C4-2B (cell line): Measurements from ENCODE around the gene ELF1.

Experiments used
- H3K27ac ChIP-seq: fragments of 450-650 bp; 2 replicates; pipeline ENCODE4 v1.5.1; 2017
- CTCF ChIP-seq: fragments of 450-650 bp; conservative IDR thresholded peaks from 2 replicates; pipeline ENCODE4 v1.5.1; 2017; ENCODE audit warnings: mild to moderate bottlenecking
- ZFX ChIP-seq: fragments of 450-650 bp; IDR thresholded peaks from 2 replicates; pipeline ENCODE4 v1.6.1; 2017

The ELF1 gene

GRCh38 chr13:40975441-40975840 lies 43.7 kb downstream of the ELF1 start:
- H3K27ac ChIP-seq: no peak overlapping the region
- TF ChIP-seq CTCF (no peak), ZFX (no peak)

GRCh38 chr13:40974460-40975407 lies 44.4 kb downstream of the ELF1 start:
- peak; percentile 43 for TF ChIP-seq CTCF
- TF ChIP-seq ZFX: no peak
- H3K27ac ChIP-seq: no peak overlapping the region; the same call in 1 of the 2 replicates

GRCh38 chr13:40973409-40973808 lies 45.7 kb downstream of the ELF1 start:
- no peak for TF ChIP-seq ZFX
- no peak for TF ChIP-seq CTCF
- H3K27ac ChIP-seq: no peak overlapping the region

GRCh38 chr13:40971321-40971720 lies 47.8 kb downstream of the ELF1 start:
- no peak overlapping the region for H3K27ac ChIP-seq
- TF ChIP-seq ZFX (no peak), CTCF (no peak)

- TF ChIP-seq CTCF (no peak), ZFX (no peak)
- H3K27ac ChIP-seq: no peak overlapping the region
Measured at GRCh38 chr13:40970803-40971202, 48.3 kb downstream of the ELF1 start.

- no peak overlapping the region for H3K27ac ChIP-seq
- TF ChIP-seq ZFX: no peak
- TF ChIP-seq CTCF: no peak
Measured at GRCh38 chr13:40969169-40969901, 49.8 kb downstream of the ELF1 start.
